Ureter (tissue), 1 donor: ENCODE data around the gene ARSB. TPM values are rescaled to one million over a fixed set of nuclear protein-coding genes. Genes with fewer than 3 reads are reported as not detected.

ENCODE experiments used
- DNase-seq: peaks from one replicate; pipeline ENCODE4 v3.0.0-alpha.2; 2020; ENCODE audit warnings: low spot score
- total RNA-seq: library from RNA; stranded (reverse); gene quantifications from one replicate; pipeline ENCODE4 v1.2.4, GENCODE V29; 2023
- donor health status: DM: yes; HTN: yes; CAD: no.

ARSB gene
- total RNA-seq, 1 donor from 2014 or later, result 9.9 TPM

- DNase-seq, result no peak
These were observed 147.3 kb downstream of the ARSB start for GRCh38 chr5:78837836-78838235.

DNA sequence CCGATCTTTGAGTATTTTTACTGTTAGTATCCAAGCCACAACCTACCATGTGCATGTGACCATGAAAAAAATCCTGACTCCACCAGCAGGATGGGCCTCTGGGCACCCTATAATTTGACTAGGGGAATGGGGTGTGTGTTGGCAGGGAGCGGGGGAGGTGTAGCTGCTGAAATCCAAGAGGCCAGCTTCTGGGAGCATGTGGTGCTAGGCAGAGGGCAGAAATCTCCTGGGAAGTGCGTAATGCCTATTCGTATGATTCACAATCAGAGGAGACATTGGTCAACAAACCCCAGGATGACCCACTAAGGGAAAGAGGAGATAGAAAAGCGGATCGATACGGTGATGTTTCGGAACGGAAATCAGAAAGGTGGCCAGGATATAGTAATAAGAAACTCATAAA is 149.9 kb downstream of the ARSB start:
- no peak for DNase-seq

- no peak for DNase-seq
These were observed 151.8 kb downstream of the ARSB start for GRCh38 chr5:78833284-78833683.

- no peak for DNase-seq
These were observed 154.5 kb downstream of the ARSB start for GRCh38 chr5:78830528-78831046.

DNA sequence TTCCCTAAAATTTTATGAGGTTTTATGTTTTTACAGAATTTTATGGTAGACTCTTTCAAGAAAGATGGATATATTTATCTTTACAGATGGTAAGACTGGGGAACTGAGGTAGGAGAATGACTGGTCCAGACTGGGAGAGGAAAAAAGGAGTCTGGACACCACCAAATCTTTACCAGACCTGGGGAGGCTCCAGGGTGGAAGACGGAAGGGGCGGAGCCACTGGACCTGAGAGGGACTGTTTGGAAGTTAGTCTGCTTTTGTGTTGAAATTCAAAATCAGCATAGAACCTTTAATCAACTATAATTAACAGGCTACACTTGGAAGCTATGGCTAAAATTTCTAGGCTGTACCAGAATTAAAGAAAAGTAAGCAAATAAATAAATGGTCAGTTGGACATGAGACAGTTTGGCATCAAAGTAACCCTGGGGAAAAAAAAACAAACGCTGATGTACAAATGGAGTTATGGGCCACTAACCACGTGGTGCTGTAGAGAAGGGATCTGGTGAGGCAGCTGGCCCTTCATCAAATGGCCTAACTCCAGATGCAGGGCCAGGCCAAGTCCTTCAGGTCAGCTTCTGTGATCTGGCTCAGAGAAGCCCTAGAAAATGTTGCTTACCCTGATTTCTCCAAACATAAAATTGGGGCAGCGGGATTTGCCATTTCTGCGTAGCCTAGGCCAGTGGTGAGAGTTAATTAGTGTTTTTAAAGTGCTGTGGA is 155.1 kb downstream of the ARSB start:
- peak; percentile 68 for DNase-seq

GRCh38 chr5:78827725-78828124 is 157.4 kb downstream of the ARSB start:
- no peak for DNase-seq

GRCh38 chr5:78824831-78825281 is 160.3 kb downstream of the ARSB start:
- no peak for DNase-seq

GRCh38 chr5:78823196-78823595 is 161.9 kb downstream of the ARSB start:
- DNase-seq, result no peak

GRCh38 chr5:78821536-78822021 is 163.5 kb downstream of the ARSB start:
- no peak for DNase-seq

DNA sequence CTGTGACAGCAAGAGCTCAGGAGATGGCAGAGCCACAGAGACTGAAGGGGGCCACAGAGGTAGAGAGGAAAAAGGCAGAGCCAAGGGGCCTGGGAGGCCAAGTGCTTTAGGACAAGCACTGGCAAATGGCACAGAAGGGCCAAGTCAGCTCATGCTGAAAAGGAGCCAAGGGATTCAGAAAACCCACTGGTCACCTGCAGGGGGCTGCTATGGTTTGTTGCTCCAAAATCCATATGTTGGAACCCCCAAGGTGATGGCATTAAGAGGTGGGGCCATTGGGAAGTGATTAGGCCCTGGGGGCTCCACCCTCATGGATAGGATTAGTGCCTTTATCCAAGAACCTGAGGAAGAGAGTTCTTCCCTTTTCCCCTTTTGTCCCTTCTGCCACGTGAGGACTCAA is 165.4 kb downstream of the ARSB start:
- no peak for DNase-seq

DNA sequence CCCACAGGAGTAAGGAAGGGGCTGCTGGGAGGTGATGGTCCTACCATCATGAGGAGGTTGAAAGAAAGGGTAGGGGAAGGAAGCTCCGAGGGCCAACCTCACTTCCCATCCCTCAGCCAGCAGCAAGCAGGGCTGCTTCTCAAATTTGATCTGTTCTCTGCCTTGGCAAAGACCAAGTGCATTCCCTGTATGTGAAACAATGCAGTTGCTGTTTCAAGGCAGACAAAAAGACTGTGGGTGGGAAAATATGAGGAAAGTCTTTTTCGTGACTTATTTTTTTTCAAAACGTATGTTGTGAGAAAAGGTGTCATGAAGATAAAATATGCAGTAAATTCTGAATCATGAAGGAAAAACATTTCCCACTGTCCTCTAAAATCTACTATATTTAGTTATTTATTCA is 165.9 kb downstream of the ARSB start:
- no peak for DNase-seq

GRCh38 chr5:78816143-78816765 is 168.9 kb downstream of the ARSB start:
- no peak for DNase-seq

DNA sequence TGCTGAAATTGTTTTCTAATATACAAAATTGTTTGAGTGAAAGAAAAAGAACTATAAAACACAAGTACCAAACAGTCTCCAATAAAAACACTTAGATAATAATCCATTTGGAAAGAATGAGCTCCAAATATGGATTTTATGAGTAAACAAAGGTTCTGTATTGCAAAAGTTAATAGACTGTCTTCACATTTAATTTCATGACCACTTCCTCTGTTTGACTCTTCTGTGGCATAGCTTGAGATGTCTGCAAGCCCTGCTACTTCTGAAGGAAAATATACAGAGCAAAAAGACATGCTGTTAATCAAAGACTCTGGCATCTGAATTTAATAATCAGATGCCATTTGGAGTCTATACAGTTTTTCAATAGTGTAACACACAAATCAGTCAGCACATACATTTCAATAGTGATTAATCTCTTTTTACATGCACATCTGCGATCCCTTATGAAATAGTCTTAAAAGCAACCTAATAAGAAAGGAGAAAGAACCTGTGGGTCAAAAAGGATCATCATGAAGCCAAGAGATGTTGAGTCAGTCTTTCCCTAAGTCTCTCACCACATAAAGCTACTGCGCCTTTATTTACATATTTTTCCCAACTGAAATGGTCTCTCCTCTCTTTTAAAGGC is 171.1 kb downstream of the ARSB start:
- no peak for DNase-seq

- DNase-seq, result no peak
These were observed 171.8 kb downstream of the ARSB start for GRCh38 chr5:78813286-78813685.

DNA sequence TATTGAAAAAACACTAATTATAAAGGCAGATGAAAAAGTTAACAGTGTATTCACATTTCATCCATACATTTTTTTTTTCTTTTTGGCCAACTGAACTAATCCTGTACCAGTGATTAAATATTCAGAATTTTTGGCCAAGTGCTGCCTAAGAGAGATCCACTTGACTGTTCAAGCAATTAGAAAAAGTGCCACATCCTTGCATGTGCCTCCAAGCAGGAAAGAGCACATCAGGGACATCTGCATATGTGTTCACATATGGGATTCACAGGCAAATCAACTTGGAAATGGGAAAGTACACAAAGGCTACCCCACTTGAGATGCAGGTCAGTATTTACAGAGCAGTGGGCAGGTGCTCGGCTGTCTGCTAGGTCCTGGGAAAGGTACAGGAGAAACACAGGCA is 173.2 kb downstream of the ARSB start:
- no peak for DNase-seq

DNA sequence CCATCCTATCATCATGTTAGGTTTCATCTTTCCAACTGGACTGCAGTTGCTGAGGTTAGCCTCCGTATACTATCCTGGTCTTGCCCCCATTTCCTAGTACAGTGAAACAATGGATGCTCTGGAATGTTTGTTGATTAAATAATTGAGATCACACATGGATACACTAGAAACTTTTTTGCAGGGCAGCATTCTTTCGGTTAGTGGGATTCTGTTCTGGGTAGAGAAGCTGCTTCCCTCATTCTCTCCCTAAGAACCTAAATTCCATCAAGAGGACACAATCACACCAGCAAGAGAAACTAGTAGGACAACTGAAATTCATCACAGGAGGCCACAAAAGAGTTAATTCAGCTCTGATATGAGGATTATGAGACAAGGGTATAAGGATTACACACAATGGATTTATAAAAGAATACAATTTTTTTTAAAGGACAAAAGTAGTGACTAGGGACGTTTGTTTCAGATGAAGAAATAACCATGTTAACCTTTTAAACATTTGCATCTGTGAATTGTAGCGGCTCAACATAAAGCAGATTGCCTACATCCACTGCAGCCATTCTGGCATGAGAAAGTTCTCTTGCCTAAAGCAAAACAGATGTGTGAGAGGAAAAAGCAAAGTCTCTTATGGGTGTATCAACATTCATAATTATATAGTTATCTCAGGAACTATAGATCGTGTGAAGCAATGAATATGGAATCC is 173.8 kb downstream of the ARSB start:
- DNase-seq, result no peak

DNA sequence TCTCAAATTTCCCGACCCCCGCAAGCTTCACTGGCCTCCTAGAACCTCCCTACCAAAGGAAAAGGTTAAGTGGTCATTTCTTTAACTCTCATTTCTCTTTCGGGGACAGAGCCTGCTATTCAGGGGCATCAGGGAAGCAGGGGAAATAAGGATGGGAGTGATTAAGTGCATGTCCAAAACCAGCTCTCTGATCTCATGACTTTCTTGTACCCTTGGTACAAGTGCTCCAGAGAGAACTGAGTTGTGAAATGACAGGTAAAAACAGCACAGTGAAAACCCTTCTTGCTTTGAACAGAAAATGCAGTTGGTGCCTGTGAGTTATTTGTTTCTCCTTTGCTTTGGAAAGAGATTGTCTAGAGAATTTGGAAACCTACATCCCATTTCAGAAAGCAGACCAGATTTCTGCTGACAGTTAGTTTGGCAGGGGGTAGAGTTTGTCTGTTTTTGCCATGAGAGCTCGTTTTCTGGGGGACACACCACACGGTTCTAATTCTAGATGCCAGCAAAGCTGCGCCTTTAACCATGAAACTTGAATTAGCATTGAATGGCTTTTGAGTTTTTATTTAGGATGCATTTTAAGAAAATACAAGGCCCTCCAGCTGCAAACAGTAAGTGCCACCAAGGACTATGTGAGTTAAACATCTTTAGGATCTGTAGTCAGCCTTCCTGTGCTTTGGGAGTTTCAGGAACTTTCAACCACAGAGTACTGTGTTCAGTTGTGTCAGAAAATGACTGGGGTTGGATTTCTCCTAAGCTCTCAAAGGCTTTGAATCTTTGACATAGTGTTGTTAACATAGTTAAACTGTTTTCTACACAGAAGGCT is 174.8 kb downstream of the ARSB start:
- DNase-seq, result no peak

DNA sequence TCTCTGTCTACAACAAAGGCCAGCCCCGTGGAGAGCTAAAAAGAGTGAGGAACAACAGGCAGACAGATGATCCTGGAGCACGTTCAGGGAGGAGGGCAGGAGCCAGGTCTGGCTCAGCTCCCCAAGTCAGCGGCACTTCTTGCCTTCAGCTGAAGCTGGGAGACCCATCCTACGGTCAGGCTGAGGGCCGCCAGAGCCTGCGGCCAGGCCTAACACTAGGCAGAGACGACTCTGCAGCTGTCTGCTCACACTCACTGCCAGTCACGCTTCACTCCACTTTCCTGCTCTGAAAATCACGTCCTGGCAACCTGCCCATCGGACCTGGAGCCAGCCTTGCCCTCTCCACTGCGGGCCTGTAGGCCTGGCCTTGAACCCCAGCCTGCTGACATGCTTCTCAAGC is 175.7 kb downstream of the ARSB start:
- DNase-seq, result no peak

- DNase-seq, result no peak
These were observed 176.3 kb downstream of the ARSB start for GRCh38 chr5:78808818-78809217.

DNA sequence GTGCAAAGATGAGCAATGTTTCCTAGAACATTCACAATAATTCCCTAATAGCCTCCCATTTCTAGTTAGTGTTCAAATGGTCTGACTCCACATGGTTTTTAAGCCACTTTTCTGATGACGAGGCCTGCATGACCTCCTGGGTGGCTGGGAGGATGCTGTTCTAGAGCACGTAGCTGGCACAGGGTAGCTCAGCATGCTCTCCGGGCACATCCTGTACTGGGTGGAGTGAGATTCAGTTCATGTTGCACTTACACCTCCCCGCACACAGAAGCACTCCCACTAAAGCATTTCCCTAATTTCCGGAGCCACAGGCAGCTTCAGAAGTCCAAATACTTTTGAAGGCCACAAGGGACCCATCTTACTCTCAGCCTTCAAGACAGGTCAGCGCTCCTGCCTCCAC is 176.7 kb downstream of the ARSB start:
- no peak for DNase-seq

DNA sequence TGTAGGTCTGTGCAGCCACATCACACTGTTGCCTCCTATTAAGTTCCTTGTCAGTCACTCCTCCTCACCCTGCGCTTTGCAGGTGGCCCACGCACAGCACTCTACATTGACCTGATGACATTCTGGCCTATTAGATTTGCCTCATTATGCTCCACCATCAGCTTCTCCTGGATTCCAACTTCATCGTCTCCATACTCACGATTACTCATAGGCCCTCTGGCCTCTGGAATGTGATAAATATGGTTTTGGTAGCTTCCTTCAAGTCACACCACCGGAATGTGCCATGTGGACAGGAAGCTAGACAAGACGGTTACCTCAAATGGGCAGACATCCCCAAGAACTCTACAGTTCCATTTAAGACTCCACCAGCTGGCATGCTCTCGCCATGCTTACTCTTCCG is 178.6 kb downstream of the ARSB start:
- no peak for DNase-seq
